Neutrophil (primary cell): ENCODE data around the gene ENO1.
"Not testable (repeated sequence)": the region's sequence is repeated elsewhere in the genome, so short reads cannot be mapped to it uniquely, and the experiment has no call there.

Experiments
- H3K27ac ChIP-seq: fragments of 200-600 bp; sonication (generic); 2 replicates; pipeline ENCODE4 v1.5.1; 2016; ENCODE audit warnings: mild to moderate bottlenecking, moderate library complexity
- H3K27me3 ChIP-seq: fragments of 200-600 bp; sonication (generic); 2 replicates; pipeline ENCODE4 v1.6.0; 2016; ENCODE audit warnings: mild to moderate bottlenecking
- H3K36me3 ChIP-seq: fragments of 200-600 bp; sonication (generic); 2 replicates; pipeline ENCODE4 v1.5.1; 2017
- H3K4me1 ChIP-seq, 2 experiments: fragments of 200-600 bp in 1 of 2; sonication (generic) in 1 of 2; 1 replicate in 1 of 2; 2 replicates in 1 of 2; pipeline versions ENCODE4 v1.5.1 to v1.6.1; 2013 to 2016; ENCODE audit warnings: low read depth in 1 of 2, low read length in 1 of 2, mild to moderate bottlenecking in 1 of 2, moderate library complexity in 1 of 2; ENCODE audit not compliant: control insufficient read depth in 1 of 2, insufficient read depth in 1 of 2
- H3K4me3 ChIP-seq, 2 experiments: fragments of 200-600 bp in 1 of 2; sonication (generic) in 1 of 2; 1 replicate in 1 of 2; 2 replicates in 1 of 2; pipeline ENCODE4 v1.5.1; 2013 to 2016; ENCODE audit warnings: low read depth in 1 of 2, low read length in 1 of 2, mild to moderate bottlenecking in 1 of 2, moderate library complexity in 1 of 2
- H3K9me3 ChIP-seq: fragments of 200-600 bp; sonication (generic); 2 replicates; pipeline ENCODE4 v1.5.1; 2016
- TF ChIP-seq, protein P1 (sequence below): fragments of 200-600 bp; sonication (generic); IDR thresholded peaks from 2 replicates; pipeline ENCODE4 v1.5.1; 2016; ENCODE audit warnings: antibody characterized with exemption

ENO1 gene

DNA sequence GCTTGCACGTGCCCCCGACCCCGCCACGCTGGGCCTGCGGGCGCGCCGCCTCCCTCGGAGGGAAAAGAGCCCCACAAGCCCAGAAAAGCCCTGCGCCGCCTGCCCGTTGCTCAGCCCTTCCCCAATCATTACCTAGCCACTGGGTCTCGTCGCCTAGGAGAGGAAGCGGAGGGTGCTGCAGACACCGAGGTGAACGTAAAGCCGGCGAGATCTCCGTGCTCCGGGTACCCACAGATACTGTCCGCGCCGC lies at the start of gene ENO1:
TSS of gene ENO1 (minus strand) at position 239 of the 250 bp plus-strand sequence. CDS start 3,778 bp downstream, outside the sequence.
- H3K9me3 ChIP-seq = no peaks in the 10 kb centered on the region
- no peaks in the 10 kb centered on the region for H3K27me3 ChIP-seq
- TF ChIP-seq, protein P1, sequence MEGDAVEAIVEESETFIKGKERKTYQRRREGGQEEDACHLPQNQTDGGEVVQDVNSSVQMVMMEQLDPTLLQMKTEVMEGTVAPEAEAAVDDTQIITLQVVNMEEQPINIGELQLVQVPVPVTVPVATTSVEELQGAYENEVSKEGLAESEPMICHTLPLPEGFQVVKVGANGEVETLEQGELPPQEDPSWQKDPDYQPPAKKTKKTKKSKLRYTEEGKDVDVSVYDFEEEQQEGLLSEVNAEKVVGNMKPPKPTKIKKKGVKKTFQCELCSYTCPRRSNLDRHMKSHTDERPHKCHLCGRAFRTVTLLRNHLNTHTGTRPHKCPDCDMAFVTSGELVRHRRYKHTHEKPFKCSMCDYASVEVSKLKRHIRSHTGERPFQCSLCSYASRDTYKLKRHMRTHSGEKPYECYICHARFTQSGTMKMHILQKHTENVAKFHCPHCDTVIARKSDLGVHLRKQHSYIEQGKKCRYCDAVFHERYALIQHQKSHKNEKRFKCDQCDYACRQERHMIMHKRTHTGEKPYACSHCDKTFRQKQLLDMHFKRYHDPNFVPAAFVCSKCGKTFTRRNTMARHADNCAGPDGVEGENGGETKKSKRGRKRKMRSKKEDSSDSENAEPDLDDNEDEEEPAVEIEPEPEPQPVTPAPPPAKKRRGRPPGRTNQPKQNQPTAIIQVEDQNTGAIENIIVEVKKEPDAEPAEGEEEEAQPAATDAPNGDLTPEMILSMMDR = no peak
- no peaks in the 10 kb centered on the region for H3K36me3 ChIP-seq
- peak within 1 kb of the TSS; percentile 95 for H3K27ac ChIP-seq
- H3K4me1 ChIP-seq = peaks cover 58 to 66% of the 10 kb centered on the region in 2 experiments
- peak within 1 kb of the TSS; percentile 98 to 99 for H3K4me3 ChIP-seq

DNA sequence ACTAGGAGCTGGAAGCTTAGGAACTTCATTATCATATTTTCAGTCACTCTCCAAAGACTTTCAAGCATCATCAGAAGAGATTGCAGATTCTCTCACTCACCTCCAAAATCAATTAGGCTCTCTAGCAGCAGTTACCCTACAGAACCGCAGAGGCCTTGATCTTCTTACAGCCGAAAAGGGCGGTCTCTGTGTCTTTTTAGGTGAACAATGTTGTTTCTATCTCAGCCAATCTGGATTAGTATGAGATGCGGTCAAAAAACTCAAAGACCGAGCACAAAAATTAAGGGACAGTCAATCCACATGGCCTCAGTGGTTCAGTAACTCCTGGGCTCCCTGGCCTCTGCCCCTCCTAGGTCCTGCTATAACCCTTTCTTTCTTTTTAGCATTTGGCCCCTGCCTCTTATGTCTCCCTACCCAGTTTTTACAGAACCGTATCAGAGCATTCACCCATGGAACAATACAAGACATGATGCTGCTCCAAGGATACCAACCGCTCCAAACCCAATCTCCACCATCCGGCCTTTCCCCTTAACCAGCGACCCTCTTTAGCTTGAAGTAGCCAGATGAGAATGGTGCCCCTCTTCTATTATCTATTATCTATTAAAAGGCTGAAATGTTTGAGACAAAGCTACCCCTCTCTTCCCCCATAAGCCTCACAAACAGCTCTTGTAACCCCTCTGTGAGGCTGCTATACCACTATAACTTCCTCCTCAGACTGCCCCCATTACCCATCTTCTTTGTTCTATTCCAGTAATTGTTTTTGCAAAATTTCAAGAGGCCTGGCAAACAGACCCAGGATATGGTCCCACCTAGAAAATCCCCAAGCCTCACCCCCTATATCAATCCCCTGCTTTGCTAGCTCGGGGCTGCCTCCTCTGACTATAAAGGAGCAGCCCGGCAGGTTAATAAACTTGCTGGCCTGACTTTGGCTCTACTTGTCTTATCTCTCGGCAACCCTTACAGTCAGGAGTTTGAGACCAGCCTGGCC lies 48.5 kb upstream of the ENO1 start:
- TF ChIP-seq, protein P1 = no peak
- Histone ChIP-seq H3K27ac (peak overlapping the region; percentile 77), H3K4me1 (peaks cover 16 to 28% of the 10 kb centered on the region in 2 experiments), H3K27me3 (no peaks in the 10 kb centered on the region), H3K36me3 (no peaks in the 10 kb centered on the region), H3K9me3 (no peaks in the 10 kb centered on the region), H3K4me3 (no peak overlapping the region)

DNA sequence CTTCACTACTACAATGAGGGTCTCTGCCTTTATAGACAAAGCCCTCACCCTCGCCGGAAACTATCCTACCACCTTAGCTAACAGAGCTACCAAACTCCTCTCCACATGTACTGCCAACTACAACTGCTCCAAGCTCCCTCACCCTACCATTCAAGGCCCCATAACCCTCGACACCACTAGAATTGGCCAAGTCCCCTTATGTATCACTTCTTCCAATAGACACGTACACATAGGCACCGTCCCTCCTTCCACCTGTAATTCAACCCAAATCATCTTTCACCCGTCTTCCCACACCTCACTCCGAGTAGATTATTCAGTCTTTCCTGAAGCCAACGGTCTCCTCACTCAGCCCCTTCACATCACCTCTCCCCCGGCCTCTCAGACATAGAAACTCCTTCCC lies 47.5 kb upstream of the ENO1 start:
- H3K9me3 ChIP-seq = no peaks in the 10 kb centered on the region
- no peak overlapping the region for H3K4me3 ChIP-seq
- H3K36me3 ChIP-seq = no peaks in the 10 kb centered on the region
- TF ChIP-seq, protein P1 = no peak
- peaks cover 18 to 31% of the 10 kb centered on the region in 2 experiments for H3K4me1 ChIP-seq
- no peaks in the 10 kb centered on the region for H3K27me3 ChIP-seq
- H3K27ac ChIP-seq = peak overlapping the region; percentile 77

DNA sequence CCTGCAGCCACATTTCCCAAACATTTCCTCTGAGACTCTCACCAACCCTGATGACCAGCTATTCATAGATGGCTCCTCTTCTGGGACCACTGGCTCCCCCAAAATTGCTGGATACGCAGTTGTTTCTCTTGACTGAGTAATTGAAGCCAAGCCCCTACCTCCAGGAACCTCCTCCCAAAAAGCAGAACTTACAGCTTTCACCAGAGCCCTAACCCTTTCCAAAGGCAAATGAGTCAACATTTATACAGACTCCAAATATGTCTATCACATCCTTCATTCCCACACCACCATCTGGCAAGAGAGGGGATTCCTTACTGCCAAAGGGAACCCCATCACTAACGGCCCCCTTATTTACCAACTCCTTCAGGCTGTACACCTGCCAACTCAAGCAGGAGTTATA lies 46.9 kb upstream of the ENO1 start:
- no peaks in the 10 kb centered on the region for H3K36me3 ChIP-seq
- no peak overlapping the region for H3K4me3 ChIP-seq
- peak overlapping the region; percentile 77 for H3K27ac ChIP-seq
- TF ChIP-seq, protein P1 = no peak
- H3K4me1 ChIP-seq = peaks cover 24 to 36% of the 10 kb centered on the region in 2 experiments
- H3K27me3 ChIP-seq = no peaks in the 10 kb centered on the region
- H3K9me3 ChIP-seq = no peaks in the 10 kb centered on the region

DNA sequence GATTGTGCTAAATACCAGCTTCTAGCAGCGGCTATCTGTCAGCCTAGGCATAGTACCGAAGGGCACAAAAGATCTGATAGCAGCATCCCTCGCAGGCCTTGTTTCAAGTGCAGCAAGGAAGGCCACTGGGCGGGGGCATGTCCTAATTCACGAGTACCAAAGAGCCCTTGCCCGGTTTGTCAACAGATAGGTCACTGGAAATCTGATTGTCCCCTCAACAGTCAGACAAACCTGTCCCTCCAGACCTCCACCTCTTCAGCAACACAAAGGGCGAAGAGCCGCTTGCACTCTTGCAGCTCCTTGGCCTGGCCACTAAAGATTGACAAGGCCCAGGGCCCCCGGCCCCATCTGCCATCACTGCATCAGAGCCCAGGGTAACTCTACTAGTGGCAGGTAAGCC lies 44.5 kb upstream of the ENO1 start:
- Histone ChIP-seq H3K27me3 (no peaks in the 10 kb centered on the region), H3K9me3 (no peaks in the 10 kb centered on the region), H3K36me3 (no peaks in the 10 kb centered on the region), H3K4me3 (no peak overlapping the region), H3K27ac (no peak overlapping the region), H3K4me1 (peaks cover 25 to 45% of the 10 kb centered on the region in 2 experiments)
- TF ChIP-seq, protein P1 = no peak

DNA sequence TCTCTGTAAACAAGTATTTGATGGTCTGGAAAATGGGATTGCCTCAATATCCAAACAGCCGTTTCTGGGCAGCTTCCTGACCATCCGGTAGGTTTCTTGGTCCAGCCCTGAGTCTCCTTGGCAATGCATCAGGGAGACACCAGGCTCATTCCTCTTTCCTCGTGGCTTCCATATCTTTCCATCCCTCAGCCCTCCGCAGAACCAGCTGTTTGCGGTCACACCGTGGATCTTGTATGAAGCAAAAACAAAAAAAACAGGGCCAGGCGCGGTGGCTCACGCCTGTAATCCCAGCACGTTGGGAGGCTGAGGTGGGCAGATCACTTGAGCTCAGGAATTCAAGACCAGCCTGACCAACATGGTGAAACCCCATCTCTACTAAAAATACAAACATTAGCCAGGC lies 39.0 kb upstream of the ENO1 start:
- H3K9me3 ChIP-seq, H3K36me3 ChIP-seq, H3K27ac ChIP-seq, H3K4me3 ChIP-seq, H3K27me3 ChIP-seq: not testable (repeated sequence)
- peaks cover 9 to 19% of the 10 kb centered on the region in 2 experiments for H3K4me1 ChIP-seq
